Measurements from ENCODE around the gene HES4. TPM values are rescaled to one million over a fixed set of nuclear protein-coding genes. Genes with fewer than 3 reads are reported as not detected.

Gene HES4
- total and polyA plus RNA-seq, 2 of the 13 experiments (the other 11 are each of a cell fraction or from before 2014, with no cell fraction given) = 8.8 to 10.6 TPM

DNA sequence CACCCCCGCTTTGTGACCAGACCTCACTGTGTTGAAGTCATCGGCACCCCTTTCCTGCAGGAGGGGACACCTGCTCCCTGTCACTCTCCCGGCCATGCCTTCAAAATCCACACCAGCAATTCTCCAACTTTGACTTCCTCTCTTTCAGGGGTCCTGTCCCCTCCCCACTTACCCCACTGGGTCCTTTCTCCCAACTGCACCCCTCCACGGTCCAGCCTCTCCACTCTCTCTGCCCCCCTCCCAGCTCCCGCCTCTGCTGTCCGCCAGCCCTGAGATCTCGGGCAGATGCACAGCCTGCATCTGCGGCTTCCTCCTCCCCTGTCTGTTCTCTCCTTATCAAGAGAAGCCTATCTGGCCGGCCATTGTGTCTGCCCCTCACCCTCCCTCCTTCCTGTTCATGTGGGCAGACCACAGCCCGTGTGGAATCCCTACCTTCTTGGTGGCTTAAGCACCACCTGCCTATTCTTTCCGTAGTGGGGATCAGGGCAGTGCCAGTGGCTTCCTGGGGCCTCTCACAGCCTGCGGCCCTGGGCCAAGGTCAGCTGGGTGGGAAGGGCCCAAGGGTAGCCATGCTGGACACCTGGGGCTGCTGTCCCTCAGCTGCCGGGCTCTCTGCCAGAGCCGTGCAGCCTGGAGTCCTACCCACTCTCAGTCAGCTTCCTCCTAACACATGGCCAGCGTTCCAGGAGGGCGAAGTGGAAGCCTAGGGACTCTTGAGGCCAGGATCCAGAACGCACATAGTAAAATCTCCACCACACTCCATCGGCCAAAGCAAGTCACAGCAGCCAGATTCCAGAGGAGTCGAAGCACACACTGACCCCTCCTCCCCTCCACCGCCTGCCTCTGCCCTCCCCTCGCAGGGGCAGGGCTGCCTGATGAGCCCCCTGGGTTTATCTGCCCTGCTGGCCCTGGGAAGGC lies 5.1 kb upstream of the HES4 start (continued):
- TF ChIP-seq ZFP36 (IDR thresholded peaks at IDR 0.05; ENCODE audit: borderline replicate concordance, low read depth, low read length, partially characterized antibody) (no peak), ZNF790 (CRISPR knock-in tag; IDR thresholded peaks at IDR 0.05; ENCODE audit: borderline replicate concordance) (no peak), ZBTB8A (CRISPR knock-in tag; IDR thresholded peaks at IDR 0.05; ENCODE audit: borderline replicate concordance, low read depth) (no peak), NFYC (CRISPR knock-in tag; IDR thresholded peaks at IDR 0.05) (no peak), ZNF282 (IDR thresholded peaks at IDR 0.05; ENCODE audit: partially characterized antibody) (no peak), BCL6 (CRISPR knock-in tag; IDR thresholded peaks at IDR 0.05) (no peak), PRDM4 (CRISPR knock-in tag; IDR thresholded peaks at IDR 0.05; ENCODE audit: borderline replicate concordance) (no peak), CREB1 (IDR thresholded peaks at IDR 0.05) (no peak), CREB1 (CRISPR knock-in tag; IDR thresholded peaks at IDR 0.05) (no peak), HCFC1 (IDR thresholded peaks at IDR 0.05; ENCODE audit: low read depth, low read length) (no peak), ZNF432 (CRISPR knock-in tag; IDR thresholded peaks at IDR 0.05; ENCODE audit: borderline replicate concordance) (no peak)
- TF ChIP-seq, protein P1, sequence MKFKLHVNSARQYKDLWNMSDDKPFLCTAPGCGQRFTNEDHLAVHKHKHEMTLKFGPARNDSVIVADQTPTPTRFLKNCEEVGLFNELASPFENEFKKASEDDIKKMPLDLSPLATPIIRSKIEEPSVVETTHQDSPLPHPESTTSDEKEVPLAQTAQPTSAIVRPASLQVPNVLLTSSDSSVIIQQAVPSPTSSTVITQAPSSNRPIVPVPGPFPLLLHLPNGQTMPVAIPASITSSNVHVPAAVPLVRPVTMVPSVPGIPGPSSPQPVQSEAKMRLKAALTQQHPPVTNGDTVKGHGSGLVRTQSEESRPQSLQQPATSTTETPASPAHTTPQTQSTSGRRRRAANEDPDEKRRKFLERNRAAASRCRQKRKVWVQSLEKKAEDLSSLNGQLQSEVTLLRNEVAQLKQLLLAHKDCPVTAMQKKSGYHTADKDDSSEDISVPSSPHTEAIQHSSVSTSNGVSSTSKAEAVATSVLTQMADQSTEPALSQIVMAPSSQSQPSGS (CRISPR knock-in tag; IDR thresholded peaks at IDR 0.05) = no peak
- TF ChIP-seq, protein P2, sequence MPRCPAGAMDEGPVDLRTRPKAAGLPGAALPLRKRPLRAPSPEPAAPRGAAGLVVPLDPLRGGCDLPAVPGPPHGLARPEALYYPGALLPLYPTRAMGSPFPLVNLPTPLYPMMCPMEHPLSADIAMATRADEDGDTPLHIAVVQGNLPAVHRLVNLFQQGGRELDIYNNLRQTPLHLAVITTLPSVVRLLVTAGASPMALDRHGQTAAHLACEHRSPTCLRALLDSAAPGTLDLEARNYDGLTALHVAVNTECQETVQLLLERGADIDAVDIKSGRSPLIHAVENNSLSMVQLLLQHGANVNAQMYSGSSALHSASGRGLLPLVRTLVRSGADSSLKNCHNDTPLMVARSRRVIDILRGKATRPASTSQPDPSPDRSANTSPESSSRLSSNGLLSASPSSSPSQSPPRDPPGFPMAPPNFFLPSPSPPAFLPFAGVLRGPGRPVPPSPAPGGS (CRISPR knock-in tag; IDR thresholded peaks at IDR 0.05) = peak; percentile 44; the same call in 1 of the 2 replicates
- TF ChIP-seq, protein P3, sequence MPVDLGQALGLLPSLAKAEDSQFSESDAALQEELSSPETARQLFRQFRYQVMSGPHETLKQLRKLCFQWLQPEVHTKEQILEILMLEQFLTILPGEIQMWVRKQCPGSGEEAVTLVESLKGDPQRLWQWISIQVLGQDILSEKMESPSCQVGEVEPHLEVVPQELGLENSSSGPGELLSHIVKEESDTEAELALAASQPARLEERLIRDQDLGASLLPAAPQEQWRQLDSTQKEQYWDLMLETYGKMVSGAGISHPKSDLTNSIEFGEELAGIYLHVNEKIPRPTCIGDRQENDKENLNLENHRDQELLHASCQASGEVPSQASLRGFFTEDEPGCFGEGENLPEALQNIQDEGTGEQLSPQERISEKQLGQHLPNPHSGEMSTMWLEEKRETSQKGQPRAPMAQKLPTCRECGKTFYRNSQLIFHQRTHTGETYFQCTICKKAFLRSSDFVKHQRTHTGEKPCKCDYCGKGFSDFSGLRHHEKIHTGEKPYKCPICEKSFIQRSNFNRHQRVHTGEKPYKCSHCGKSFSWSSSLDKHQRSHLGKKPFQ (CRISPR knock-in tag; IDR thresholded peaks at IDR 0.05; ENCODE audit: insufficient replicate concordance) = peak; percentile 73
- TF ChIP-seq, protein P4, sequence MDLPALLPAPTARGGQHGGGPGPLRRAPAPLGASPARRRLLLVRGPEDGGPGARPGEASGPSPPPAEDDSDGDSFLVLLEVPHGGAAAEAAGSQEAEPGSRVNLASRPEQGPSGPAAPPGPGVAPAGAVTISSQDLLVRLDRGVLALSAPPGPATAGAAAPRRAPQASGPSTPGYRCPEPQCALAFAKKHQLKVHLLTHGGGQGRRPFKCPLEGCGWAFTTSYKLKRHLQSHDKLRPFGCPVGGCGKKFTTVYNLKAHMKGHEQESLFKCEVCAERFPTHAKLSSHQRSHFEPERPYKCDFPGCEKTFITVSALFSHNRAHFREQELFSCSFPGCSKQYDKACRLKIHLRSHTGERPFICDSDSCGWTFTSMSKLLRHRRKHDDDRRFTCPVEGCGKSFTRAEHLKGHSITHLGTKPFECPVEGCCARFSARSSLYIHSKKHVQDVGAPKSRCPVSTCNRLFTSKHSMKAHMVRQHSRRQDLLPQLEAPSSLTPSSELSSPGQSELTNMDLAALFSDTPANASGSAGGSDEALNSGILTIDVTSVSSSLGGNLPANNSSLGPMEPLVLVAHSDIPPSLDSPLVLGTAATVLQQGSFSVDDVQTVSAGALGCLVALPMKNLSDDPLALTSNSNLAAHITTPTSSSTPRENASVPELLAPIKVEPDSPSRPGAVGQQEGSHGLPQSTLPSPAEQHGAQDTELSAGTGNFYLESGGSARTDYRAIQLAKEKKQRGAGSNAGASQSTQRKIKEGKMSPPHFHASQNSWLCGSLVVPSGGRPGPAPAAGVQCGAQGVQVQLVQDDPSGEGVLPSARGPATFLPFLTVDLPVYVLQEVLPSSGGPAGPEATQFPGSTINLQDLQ (CRISPR knock-in tag; IDR thresholded peaks at IDR 0.05) = peak; percentile 41; the same call in 1 of the 2 replicates
- TF ChIP-seq, protein P5, sequence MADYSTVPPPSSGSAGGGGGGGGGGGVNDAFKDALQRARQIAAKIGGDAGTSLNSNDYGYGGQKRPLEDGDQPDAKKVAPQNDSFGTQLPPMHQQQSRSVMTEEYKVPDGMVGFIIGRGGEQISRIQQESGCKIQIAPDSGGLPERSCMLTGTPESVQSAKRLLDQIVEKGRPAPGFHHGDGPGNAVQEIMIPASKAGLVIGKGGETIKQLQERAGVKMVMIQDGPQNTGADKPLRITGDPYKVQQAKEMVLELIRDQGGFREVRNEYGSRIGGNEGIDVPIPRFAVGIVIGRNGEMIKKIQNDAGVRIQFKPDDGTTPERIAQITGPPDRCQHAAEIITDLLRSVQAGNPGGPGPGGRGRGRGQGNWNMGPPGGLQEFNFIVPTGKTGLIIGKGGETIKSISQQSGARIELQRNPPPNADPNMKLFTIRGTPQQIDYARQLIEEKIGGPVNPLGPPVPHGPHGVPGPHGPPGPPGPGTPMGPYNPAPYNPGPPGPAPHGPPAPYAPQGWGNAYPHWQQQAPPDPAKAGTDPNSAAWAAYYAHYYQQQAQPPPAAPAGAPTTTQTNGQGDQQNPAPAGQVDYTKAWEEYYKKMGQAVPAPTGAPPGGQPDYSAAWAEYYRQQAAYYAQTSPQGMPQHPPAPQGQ (CRISPR knock-in tag; IDR thresholded peaks at IDR 0.05; ENCODE audit: borderline replicate concordance) = no peak

All from HepG2 (cell line).